Esophagus muscularis mucosa (tissue), 4 donors: ENCODE data around the gene PLAU. TPM values are rescaled to one million over a fixed set of nuclear protein-coding genes. Genes with fewer than 3 reads are reported as not detected.

Experiments used
- DNase-seq: peaks from one replicate; pipeline ENCODE4 v3.0.0-alpha.2; 2017; ENCODE audit errors: extremely low spot score
- H3K27ac ChIP-seq, 4 donors: fragments of 200-600 bp; sonication (generic); replicated peaks in 1 of 4; 1 replicate in 3 of 4; 2 replicates in 1 of 4; pipeline ENCODE4 v1.5.1; 2016 to 2019; ENCODE audit warnings: mild to moderate bottlenecking in 1 of 4
- H3K27me3 ChIP-seq, 4 donors: fragments of 200-600 bp; sonication (generic); one replicate each; pipeline versions ENCODE4 v1.5.1 to v1.6.0; 2016 to 2019
- H3K36me3 ChIP-seq, 4 donors: fragments of 200-600 bp; sonication (generic); one replicate each; pipeline ENCODE4 v1.5.1; 2016 to 2019
- H3K4me1 ChIP-seq, 4 donors: fragments of 200-600 bp; sonication (generic); one replicate each; pipeline ENCODE4 v1.5.1; 2016 to 2019
- H3K4me3 ChIP-seq, 4 donors: fragments of 200-600 bp; sonication (generic); 1 replicate in 2 of 4; 2 replicates in 2 of 4; pipeline ENCODE4 v1.5.1; 2016 to 2019; ENCODE audit warnings: mild to moderate bottlenecking in 4 of 4, moderate library complexity in 1 of 4
- H3K9me3 ChIP-seq, 4 donors: fragments of 200-600 bp; sonication (generic); 1 replicate in 3 of 4; 2 replicates in 1 of 4; pipeline ENCODE4 v1.5.1; 2016 to 2019
- CTCF ChIP-seq, 3 experiments: fragments of 200-600 bp in 2 of 3; fragments of 450-650 bp in 1 of 3; sonication (generic) in 2 of 3; IDR thresholded peaks; one replicate each; pipeline ENCODE4 v1.5.1; 2017 to 2019; ENCODE audit warnings: antibody characterized with exemption in 3 of 3, mild to moderate bottlenecking in 2 of 3, moderate library complexity in 1 of 3
- EP300 ChIP-seq: sonication (generic); formaldehyde crosslinking; IDR thresholded peaks from one replicate; pipeline ENCODE4 v1.6.1; 2017; ENCODE audit warnings: antibody characterized with exemption
- POLR2A ChIP-seq: fragments of 450-650 bp; IDR thresholded peaks from one replicate; pipeline ENCODE4 v1.6.1; 2017; ENCODE audit warnings: antibody characterized with exemption, moderate library complexity, mild to moderate bottlenecking, low read depth
- POLR2AphosphoS5 ChIP-seq, 2 donors: sonication (generic); formaldehyde crosslinking; IDR thresholded peaks; one replicate each; pipeline ENCODE4 v1.6.1; 2017; ENCODE audit warnings: antibody characterized with exemption in 2 of 2
- WGBS: methylation state at CpG from one replicate; pipeline ENCODE4 v1.1.5; 2018; 5-methylcytosine and 5-hydroxymethylcytosine counted together
- intact Hi-C: fragments of 100-400 bp; cut with DNase I; formaldehyde crosslinking; loops from one replicate; pipeline ENCODE4 v1.15.1; 2023
- total RNA-seq, 4 donors: library from RNA; depleted of rRNA; stranded (reverse); fragments of >200 nt; gene quantifications; one replicate each; pipeline versions ENCODE4 v1.1.0 to v1.2.1, GENCODE V29; 2016

Gene PLAU
- total RNA-seq, 4 donors from 2014 or later, result 4.2 to 38.3 (median 6.9) TPM

GRCh38 chr10:73965890-73966768, 55.2 kb downstream of the PLAU start:
- DNase-seq, result no peak
- Histone ChIP-seq H3K9me3 (no peaks in the 10 kb centered on the region), H3K27me3 (no peaks in the 10 kb centered on the region), H3K4me3 (peak overlapping the region; percentile 17 to 31 (median 28)), H3K4me1 (peaks cover 17 to 55% (median 43%) of the 10 kb centered on the region in 4 donors), H3K36me3 (no peaks in the 10 kb centered on the region), H3K27ac (peak overlapping the region; percentile 84 to 92 (median 88))
- intact Hi-C loops, result no loop called here
- peak; percentile 92 to 97 for TF ChIP-seq POLR2AphosphoS5 (IDR thresholded peaks at IDR 0.05)
- no peak for TF ChIP-seq POLR2A
- 23% methylated on average over 14 of the region's 16 CpGs for WGBS

DNA sequence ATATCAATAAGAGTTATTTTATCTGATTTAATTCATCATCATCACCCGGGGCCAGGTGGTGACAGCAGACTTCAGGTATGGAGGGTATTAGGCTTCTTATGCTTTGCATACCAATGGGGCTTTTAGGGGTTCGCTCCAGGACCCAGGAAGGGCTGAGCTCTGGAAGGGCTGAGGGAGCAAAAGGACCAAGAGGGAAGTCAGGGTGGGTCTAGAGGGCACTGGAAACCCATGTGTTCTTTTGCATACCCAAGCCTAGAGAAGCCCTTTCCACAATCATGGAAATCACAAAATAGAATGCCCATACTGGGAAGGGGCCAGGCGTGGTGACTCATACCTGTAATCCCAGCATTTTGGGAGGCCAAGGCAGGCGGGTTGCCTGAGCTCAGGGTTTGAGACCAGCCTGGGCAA, 56.1 kb downstream of the PLAU start:
- intact Hi-C loops, result no loop called here

More for the DNA sequence above, 56.1 kb downstream of the PLAU start:
- Histone ChIP-seq H3K4me3 (no peak overlapping the region), H3K27ac (peak overlapping the region; percentile 84 to 92 (median 88)), H3K36me3 (no peaks in the 10 kb centered on the region), H3K4me1 (peaks cover 17 to 55% (median 43%) of the 10 kb centered on the region in 4 donors), H3K9me3 (no peaks in the 10 kb centered on the region), H3K27me3 (no peaks in the 10 kb centered on the region)
- DNase-seq, result no peak
- TF ChIP-seq POLR2A, result no peak
- no peak for TF ChIP-seq CTCF (IDR thresholded peaks at IDR 0.05)
- TF ChIP-seq EP300, result no peak
- TF ChIP-seq POLR2AphosphoS5 (IDR thresholded peaks at IDR 0.05), result no peak
- 80% methylated on average over 3 of the region's 4 CpGs for WGBS

Other genes starting within 250 kb of the PLAU start
- 1 to 10 TPM; 2.3 to 6.6 (median 2.8) TPM for gene AGAP5, start 213.0 kb upstream of the PLAU start, total RNA-seq
- gene SEC24C, start 166.8 kb upstream of the PLAU start, total RNA-seq, result 10 to 100 TPM; 42.4 to 61.3 (median 53.5) TPM
- 10 to 100 TPM; 14.9 to 32.0 (median 25.6) TPM for gene CHCHD1, start 129.1 kb upstream of the PLAU start, total RNA-seq
- gene ZSWIM8, start 125.5 kb upstream of the PLAU start, total RNA-seq, result 100 to 1,000 TPM in 3 of 4 donors, 10 to 100 TPM in 1; 66.4 to 123 (median 107) TPM
- 10 to 100 TPM; 26.8 to 38.3 (median 31.1) TPM for gene NDST2, start 99.5 kb upstream of the PLAU start, total RNA-seq
- 100 to 1,000 TPM in 3 of 4 donors, 10 to 100 TPM in 1; 96.4 to 201 (median 159) TPM for gene CAMK2G, start 36.6 kb upstream of the PLAU start, total RNA-seq
- gene VCL, start 87.0 kb downstream of the PLAU start, total RNA-seq, result 100 to 1,000 TPM; 412 to 555 (median 448) TPM
- 10 to 100 TPM; 26.5 to 36.4 (median 31.4) TPM for gene AP3M1, start 239.7 kb downstream of the PLAU start, total RNA-seq
- 10 to 100 TPM; 20.2 to 23.3 (median 21.2) TPM for gene ADK, start 240.1 kb downstream of the PLAU start, total RNA-seq